CD4-positive, alpha-beta T cell treated with Interleukin-15 for 4 hours (primary cell): Measurements from ENCODE around the gene LHFPL3.
"Not testable (repeated sequence)": the region's sequence is repeated elsewhere in the genome, so short reads cannot be mapped to it uniquely, and the experiment has no call there.

Source experiments
- DNase-seq: peaks from one replicate; pipeline ENCODE4 v3.0.0-alpha.2; 2020; ENCODE audit warnings: low spot score

Gene LHFPL3

GRCh38 chr7:104482362-104483037, 154.1 kb downstream of the LHFPL3 start:
- DNase-seq, result no peak

GRCh38 chr7:104486931-104487330, 158.5 kb downstream of the LHFPL3 start:
- no peak for DNase-seq

- no peak for DNase-seq
Observed at GRCh38 chr7:104487642-104488041, 159.2 kb downstream of the LHFPL3 start.

- DNase-seq, result no peak
Observed at GRCh38 chr7:104497379-104497967, 169.1 kb downstream of the LHFPL3 start.

GRCh38 chr7:104499975-104500374, 171.6 kb downstream of the LHFPL3 start:
- DNase-seq, result no peak

- no peak for DNase-seq
Observed at GRCh38 chr7:104509874-104510273, 181.5 kb downstream of the LHFPL3 start.

GRCh38 chr7:104524853-104525252, 196.4 kb downstream of the LHFPL3 start:
- no peak for DNase-seq

GRCh38 chr7:104528142-104528541, 199.7 kb downstream of the LHFPL3 start:
- no peak for DNase-seq

- DNase-seq, result no peak
Observed at GRCh38 chr7:104529567-104529966, 201.2 kb downstream of the LHFPL3 start.

- no peak for DNase-seq
Observed at GRCh38 chr7:104530251-104530650, 201.8 kb downstream of the LHFPL3 start.

- DNase-seq, result no peak
Observed at GRCh38 chr7:104534149-104534548, 205.7 kb downstream of the LHFPL3 start.

- no peak for DNase-seq
Observed at GRCh38 chr7:104535841-104536240, 207.4 kb downstream of the LHFPL3 start.

- no peak for DNase-seq
Observed at GRCh38 chr7:104536956-104537355, 208.6 kb downstream of the LHFPL3 start.

- no peak for DNase-seq
Observed at GRCh38 chr7:104538152-104538551, 209.7 kb downstream of the LHFPL3 start.

GRCh38 chr7:104541897-104542296, 213.5 kb downstream of the LHFPL3 start:
- DNase-seq, result no peak

- no peak for DNase-seq
Observed at GRCh38 chr7:104548861-104549260, 220.5 kb downstream of the LHFPL3 start.

- DNase-seq, result no peak
Observed at GRCh38 chr7:104550362-104550761, 222.0 kb downstream of the LHFPL3 start.

GRCh38 chr7:104551226-104551625, 222.8 kb downstream of the LHFPL3 start:
- no peak for DNase-seq

- DNase-seq, result no peak
Observed at GRCh38 chr7:104552102-104552501, 223.7 kb downstream of the LHFPL3 start.

GRCh38 chr7:104553074-104553473, 224.7 kb downstream of the LHFPL3 start:
- no peak for DNase-seq

GRCh38 chr7:104563350-104563901, 235.0 kb downstream of the LHFPL3 start:
- DNase-seq, result not testable (repeated sequence)

- no peak for DNase-seq
Observed at GRCh38 chr7:104569751-104570150, 241.3 kb downstream of the LHFPL3 start.

GRCh38 chr7:104572554-104572953, 244.2 kb downstream of the LHFPL3 start:
- no peak for DNase-seq

- DNase-seq, result no peak
Observed at GRCh38 chr7:104584620-104585019, 256.2 kb downstream of the LHFPL3 start.
